Heart right ventricle (tissue), 16 donors: ENCODE results near the gene HMMR. TPM values are rescaled to one million over a fixed set of nuclear protein-coding genes. Genes with fewer than 3 reads are reported as not detected.

ENCODE experiments used
- ATAC-seq, 8 donors: fragments of 200-7000 bp; cut with Tn5 transposase; one replicate each; pipeline ENCODE4 v1.9.1; 2020; ENCODE audit warnings: mild to moderate bottlenecking in 8 of 8, moderate library complexity in 8 of 8, moderate number of reproducible peaks in 1 of 8
- DNase-seq, 2 donors: peaks; one replicate each; pipeline ENCODE4 v3.0.0-alpha.2; 2020
- H3K27ac ChIP-seq, 10 donors: fragments of 200-600 bp; sonication (generic) in 2 of 10; one replicate each; pipeline versions ENCODE4 v1.5.0 to v1.8.0; 2020 to 2022; ENCODE audit warnings: mild to moderate bottlenecking in 3 of 10
- H3K27me3 ChIP-seq, 7 donors: fragments of 200-600 bp; one replicate each; pipeline ENCODE4 v1.8.0; 2021 to 2022; ENCODE audit warnings: mild to moderate bottlenecking in 2 of 7
- H3K36me3 ChIP-seq, 9 donors: fragments of 200-600 bp; sonication (generic) in 1 of 9; one replicate each; pipeline versions ENCODE4 v1.5.0 to v1.8.0; 2020 to 2022; ENCODE audit warnings: mild to moderate bottlenecking in 2 of 9
- H3K4me1 ChIP-seq, 9 donors: fragments of 200-600 bp; sonication (generic) in 1 of 9; one replicate each; pipeline versions ENCODE4 v1.5.0 to v1.8.0; 2020 to 2022; ENCODE audit warnings: mild to moderate bottlenecking in 4 of 9
- H3K4me3 ChIP-seq, 10 donors: fragments of 200-600 bp; sonication (generic) in 2 of 10; one replicate each; pipeline versions ENCODE4 v1.5.0 to v1.8.0; 2020 to 2022; ENCODE audit warnings: mild to moderate bottlenecking in 7 of 10, moderate library complexity in 2 of 10
- H3K9me3 ChIP-seq, 11 donors: fragments of 200-600 bp in 10 of 11; sonication (generic) in 2 of 11; one replicate each; pipeline versions ENCODE4 v1.5.0 to v1.8.0; 2013 to 2022; ENCODE audit warnings: mild to moderate bottlenecking in 2 of 11, control low read depth in 1 of 11, moderate library complexity in 1 of 11
- CTCF ChIP-seq, 9 donors: fragments of 200-600 bp; sonication (generic) in 2 of 9; IDR thresholded peaks; one replicate each; pipeline versions ENCODE4 v1.5.0 to v1.8.0; 2021 to 2022; ENCODE audit warnings: antibody characterized with exemption in 9 of 9, mild to moderate bottlenecking in 5 of 9, moderate library complexity in 1 of 9
- WGBS, 2 donors: extraction: QIAGEN DNeasy Blood & Tissue Kit; methylation state at CpG; one replicate each; pipeline ENCODE4 v1.1.7; 2013; ENCODE audit warnings: inconsistent platforms in 1 of 2; 5-methylcytosine and 5-hydroxymethylcytosine counted together
- intact Hi-C, 10 donors: fragments of 100-400 bp; cut with DNase I; formaldehyde crosslinking; loops; one replicate each; pipeline versions ENCODE4 v1.11.1 to v1.14.2; 2022
- polyA plus RNA-seq, 2 donors: library from polyadenylated mRNA; stranded (reverse); fragments of 200-250 nt; gene quantifications; one replicate each; pipeline ENCODE4 v1.2.3, GENCODE V29; 2013
- total RNA-seq, 10 donors: library from RNA; stranded (reverse); fragmentation: NEBNext Ultra II Directional in 3 of 10; extraction: Animal tissue kit (Norgen Biotek cat#: 25700) in 3 of 10; gene quantifications; one replicate each; pipeline versions ENCODE4 v1.2.1 to v1.2.4, GENCODE V29; 2021 to 2023
- donor health status: Arrhythmogenic right ventricular cardiomyopathy.
- donor health status: ischemic (EF 13 %, LVEDD 7.1; RV severe dilation, severe dysfunction).
- donor health status: healthy with polysubstance abuse.
- donor health status: DM: no; HTN: yes; CAD: no.
- donor health status: DM: no; HTN: no; CAD: no.
- donor health status: ischemic (EF 25% LVEDD 6.9; RV normal size, moderate dysfunction).
- donor health status: ischemic (EF 25% LVEDD 5.7; RV mildly dilated, moderate dysfunction).
- donor health status: healthy.
- donor health status: DM: yes; HTN: yes; CAD: no.
- donor health status: Ischemic cardiomyopathy.
- donor health status: ischemic (EF 35%, LVEDD 5.7; RV mildly dilated, moderate dysfunction).
- donor health status: nonischemic (EF 11% LVEDD 7.7; RV severe dilation, severe dysfunction).
- donor health status: DM: yes; HTN: yes; CAD: no.
- donor health status: PGD.
- donor health status: ischemic (EF 29% LVEDD 5.4; RV normal size, mild dysfunction).
- donor health status: nonischemic (EF 23%, LVEDD 6.1; RV moderate dilation, normal function).

HMMR gene
- total and polyA plus RNA-seq, 12 donors = 0.10 to 4.0 (median 0.47) TPM

DNA sequence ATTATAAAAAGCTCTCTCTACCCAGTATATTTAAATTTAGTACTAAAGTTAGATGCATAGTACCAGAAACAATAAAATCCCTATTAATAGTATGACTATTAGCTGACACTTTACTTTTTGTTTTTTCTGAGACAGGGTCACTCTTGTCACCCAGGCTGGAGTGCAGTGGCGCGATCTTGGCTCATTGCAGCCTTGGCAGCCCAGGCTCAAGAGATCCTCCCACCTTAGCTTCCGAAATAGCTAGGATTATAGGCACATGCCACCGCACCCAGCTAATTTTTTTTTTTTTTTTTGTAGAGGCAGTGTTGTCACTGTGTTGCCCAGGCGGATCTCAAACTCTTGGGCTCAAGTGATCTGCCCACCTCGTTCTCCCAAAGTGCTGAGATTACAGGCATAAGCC lies 15.1 kb upstream of the HMMR start:
- Histone ChIP-seq H3K4me3 (no peak overlapping the region), H3K27ac (no peak overlapping the region), H3K36me3 (peaks cover 0 to 100% (median 46%) of the 10 kb centered on the region in 9 donors), H3K4me1 (peaks cover 0 to 15% (median 4%) of the 10 kb centered on the region in 9 donors), H3K9me3 (no peaks in the 10 kb centered on the region), H3K27me3 (no peaks in the 10 kb centered on the region)
- no peak for DNase-seq
- peak in 7 of 8 donors; percentile 42 to 79 (median 62) for ATAC-seq
- WGBS, 2 donors = 52 to 64% methylated on average over 6 of the region's 6 CpGs
- TF ChIP-seq CTCF (IDR thresholded peaks at IDR 0.05) = no peak
- intact Hi-C loops = no loop called here

- no peaks in the 10 kb centered on the region for H3K27me3 ChIP-seq
- H3K4me1 ChIP-seq = peaks cover 0 to 10% (median 0%) of the 10 kb centered on the region in 9 donors
- no peak for TF ChIP-seq CTCF (IDR thresholded peaks at IDR 0.05)
- DNase-seq (no peak), ATAC-seq (no peak)
- no peak overlapping the region for H3K27ac ChIP-seq
- intact Hi-C loops = no loop called here
- H3K36me3 ChIP-seq = peaks cover 0 to 100% (median 35%) of the 10 kb centered on the region in 9 donors
- no peak overlapping the region for H3K4me3 ChIP-seq
- no peaks in the 10 kb centered on the region for H3K9me3 ChIP-seq
Observed at GRCh38 chr5:163447191-163447590, 13.2 kb upstream of the HMMR start.

DNA sequence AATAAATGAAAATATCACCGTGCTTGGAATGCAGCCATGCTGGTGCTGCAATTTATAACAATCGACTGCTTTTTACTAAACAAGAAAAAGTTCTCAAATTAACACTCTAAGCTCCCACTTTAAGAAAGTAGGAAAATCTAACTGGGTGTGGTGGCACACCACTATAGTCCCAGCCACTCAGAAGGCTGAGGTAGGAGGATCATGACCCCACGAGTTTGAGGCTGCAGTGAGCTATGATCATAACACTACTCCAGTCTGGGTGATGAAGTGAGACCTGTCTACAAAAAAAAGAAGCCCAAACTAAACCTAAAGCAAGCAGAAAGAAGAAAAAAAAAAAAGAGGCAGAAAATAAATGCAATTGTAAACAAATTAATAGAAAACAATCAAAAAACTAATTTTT lies 12.6 kb upstream of the HMMR start:
- no peak overlapping the region for H3K27ac ChIP-seq
- DNase-seq (no peak), ATAC-seq (no peak)
- no peak for TF ChIP-seq CTCF (IDR thresholded peaks at IDR 0.05)
- intact Hi-C loops = no loop called here
- no peaks in the 10 kb centered on the region for H3K27me3 ChIP-seq
- 91 to 93% methylated on average over 3 of the region's 3 CpGs for WGBS, 2 donors
- H3K4me3 ChIP-seq = no peak overlapping the region
- no peaks in the 10 kb centered on the region for H3K9me3 ChIP-seq
- H3K4me1 ChIP-seq = peaks cover 0 to 10% (median 0%) of the 10 kb centered on the region in 9 donors
- peaks cover 0 to 100% (median 28%) of the 10 kb centered on the region in 9 donors for H3K36me3 ChIP-seq

- ATAC-seq (no peak), DNase-seq (no peak)
- no peak overlapping the region for H3K4me3 ChIP-seq
- no peaks in the 10 kb centered on the region for H3K27me3 ChIP-seq
- no peaks in the 10 kb centered on the region for H3K9me3 ChIP-seq
- peaks cover 0 to 10% (median 0%) of the 10 kb centered on the region in 9 donors for H3K4me1 ChIP-seq
- H3K27ac ChIP-seq = no peak overlapping the region
- H3K36me3 ChIP-seq = peaks cover 0 to 100% (median 24%) of the 10 kb centered on the region in 9 donors
- TF ChIP-seq CTCF (IDR thresholded peaks at IDR 0.05) = no peak
- intact Hi-C loops = no loop called here
Observed at GRCh38 chr5:163448491-163448890, 11.9 kb upstream of the HMMR start.
